HG03442 (cell line): ENCODE results near the gene STK32B.
"Not testable (repeated sequence)": the region's sequence is repeated elsewhere in the genome, so short reads cannot be mapped to it uniquely, and the experiment has no call there.

Experiments
- ATAC-seq: cut with Tn5 transposase; IDR thresholded peaks from one replicate; pipeline ENCODE4 v1.9.1; 2021; ENCODE audit warnings: mild to moderate bottlenecking, moderate library complexity; ENCODE audit not compliant: unreplicated experiment

The STK32B gene

DNA sequence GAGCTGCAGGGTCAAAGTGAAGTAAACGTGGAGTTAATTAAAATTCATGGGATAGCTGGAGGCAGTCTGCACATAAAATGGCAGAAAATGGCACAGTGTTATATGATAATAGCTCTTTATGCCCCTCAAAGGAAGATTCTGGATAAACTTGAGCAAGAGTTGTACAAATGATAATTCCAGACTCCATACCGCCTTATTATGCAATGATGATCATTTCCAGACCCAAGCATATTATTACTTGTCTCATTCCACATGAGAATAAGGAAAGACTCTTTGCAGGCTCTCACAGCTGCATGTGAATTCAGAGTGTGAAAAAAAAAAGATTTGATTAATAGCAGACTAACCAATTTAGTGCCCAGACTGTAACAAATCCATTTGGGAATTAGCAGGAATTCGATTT is 105.4 kb downstream of the STK32B start:
- ATAC-seq = no peak

- ATAC-seq = no peak
These were observed 106.8 kb downstream of the STK32B start for GRCh38 chr4:5157791-5158770.

DNA sequence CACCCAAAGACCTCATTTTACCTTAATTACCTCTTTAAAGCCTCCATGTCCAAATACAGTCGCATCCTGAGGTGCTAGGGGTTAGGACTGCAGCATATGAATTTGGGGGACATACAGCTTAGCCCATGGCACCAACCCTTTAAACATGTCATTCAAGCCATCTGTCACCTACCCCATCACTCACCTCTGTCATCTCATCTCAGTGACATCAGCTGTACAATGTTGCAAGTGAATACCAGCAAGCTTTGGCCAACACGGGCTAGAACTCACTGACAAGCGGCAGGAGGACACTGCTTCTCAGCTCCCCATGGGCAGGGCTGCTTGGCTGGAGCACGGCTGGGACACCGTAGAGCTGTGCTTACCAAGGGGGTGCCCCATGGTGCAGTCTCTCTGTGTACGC is 107.5 kb downstream of the STK32B start:
- ATAC-seq = no peak

DNA sequence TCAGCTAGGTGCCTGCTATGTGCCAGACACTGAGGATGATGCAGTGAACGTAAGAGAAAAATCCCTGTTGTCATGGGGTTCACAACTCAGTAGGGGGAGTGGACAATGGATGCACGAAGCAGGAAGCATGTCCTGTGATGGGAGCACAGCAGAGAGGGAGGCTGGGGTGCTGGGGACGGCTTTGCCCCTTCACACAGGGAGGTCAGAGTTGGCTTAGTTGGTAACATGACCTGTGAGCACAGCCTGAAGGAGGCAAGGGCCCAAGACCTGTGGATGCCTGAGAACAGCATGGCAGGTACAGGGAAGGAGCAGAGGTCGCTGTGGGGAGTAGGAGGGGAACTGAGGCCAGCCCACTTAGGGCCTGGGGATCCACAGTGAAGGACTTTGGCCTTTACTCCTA is 109.4 kb downstream of the STK32B start:
- no peak for ATAC-seq

DNA sequence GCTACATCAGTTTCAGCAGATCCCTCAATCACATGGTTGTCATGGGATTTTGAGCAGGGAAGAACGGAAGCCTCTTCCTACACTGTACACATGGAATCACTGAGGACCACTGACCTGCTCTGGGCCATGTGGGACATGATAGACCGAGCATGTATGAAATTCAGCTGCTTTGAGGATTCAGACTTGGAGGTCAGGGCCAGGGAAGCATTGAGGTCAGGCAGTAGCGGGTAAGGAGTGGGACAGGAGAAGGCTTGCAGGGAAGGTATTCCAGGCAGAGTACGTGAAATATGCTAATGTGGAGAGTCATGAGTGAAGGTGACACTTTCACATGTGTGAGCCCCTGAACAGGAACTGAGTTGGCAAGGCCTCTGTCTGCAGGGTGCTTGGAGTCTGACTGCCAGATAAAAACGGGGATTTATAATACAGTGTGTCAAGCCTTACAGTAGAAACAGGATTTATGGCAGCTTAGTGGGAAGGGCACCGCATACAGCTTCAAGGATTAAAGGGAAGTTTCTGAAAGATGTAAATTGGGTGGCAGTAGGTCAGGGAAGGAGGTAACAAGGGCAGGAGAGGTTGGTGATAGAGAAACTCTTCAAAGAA is 111.7 kb downstream of the STK32B start:
- ATAC-seq = no peak

GRCh38 chr4:5164221-5164912 is 113.1 kb downstream of the STK32B start:
- no peak for ATAC-seq

DNA sequence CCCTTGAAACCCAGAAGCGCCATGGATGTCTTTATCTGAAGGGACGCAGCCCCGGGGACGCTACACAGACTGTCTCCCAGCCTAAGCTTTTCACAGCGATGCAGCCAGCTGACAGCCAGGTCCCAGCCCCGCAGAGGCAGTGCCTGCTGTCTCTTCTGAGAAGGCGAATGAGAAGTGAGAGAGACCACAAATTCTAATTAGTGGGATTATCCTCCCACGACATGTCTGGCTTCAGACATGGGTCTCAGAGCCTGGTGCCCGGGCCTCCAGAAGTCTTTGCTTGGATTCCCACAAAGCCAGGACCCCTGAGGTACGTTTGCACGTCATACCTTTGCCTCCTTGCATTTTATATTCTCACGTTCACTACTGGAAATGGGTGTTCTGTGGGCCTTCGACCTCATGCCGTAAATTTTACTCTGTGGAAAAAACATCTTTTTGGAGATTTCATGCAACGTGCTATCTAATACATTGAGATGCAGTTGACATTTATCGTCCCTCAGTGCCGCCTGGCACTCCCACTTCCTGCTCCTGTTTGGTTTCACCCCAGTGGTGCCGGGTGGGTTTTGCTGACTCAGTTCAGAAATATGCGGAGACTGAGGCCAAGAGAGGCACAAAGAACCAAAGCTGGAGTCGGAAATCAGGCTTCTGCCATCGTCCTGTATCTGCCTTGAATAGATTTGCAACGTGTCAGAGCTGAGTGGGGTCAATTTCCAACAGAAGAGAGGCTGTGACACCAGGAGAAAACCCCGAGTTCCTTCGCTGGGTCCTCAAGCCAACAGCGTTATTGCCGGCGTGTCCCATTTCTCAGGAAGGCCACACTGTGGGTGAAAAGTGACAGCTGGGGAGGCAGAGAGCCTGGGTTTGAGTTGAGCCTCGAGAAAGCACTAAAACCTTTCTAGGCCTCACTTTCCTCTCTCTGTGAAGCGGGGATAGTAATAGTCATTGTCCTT is 114.4 kb downstream of the STK32B start:
- ATAC-seq = no peak

- ATAC-seq = no peak
These were observed 115.1 kb downstream of the STK32B start for GRCh38 chr4:5166377-5166776.

GRCh38 chr4:5168891-5169290 is 117.6 kb downstream of the STK32B start:
- ATAC-seq = no peak

DNA sequence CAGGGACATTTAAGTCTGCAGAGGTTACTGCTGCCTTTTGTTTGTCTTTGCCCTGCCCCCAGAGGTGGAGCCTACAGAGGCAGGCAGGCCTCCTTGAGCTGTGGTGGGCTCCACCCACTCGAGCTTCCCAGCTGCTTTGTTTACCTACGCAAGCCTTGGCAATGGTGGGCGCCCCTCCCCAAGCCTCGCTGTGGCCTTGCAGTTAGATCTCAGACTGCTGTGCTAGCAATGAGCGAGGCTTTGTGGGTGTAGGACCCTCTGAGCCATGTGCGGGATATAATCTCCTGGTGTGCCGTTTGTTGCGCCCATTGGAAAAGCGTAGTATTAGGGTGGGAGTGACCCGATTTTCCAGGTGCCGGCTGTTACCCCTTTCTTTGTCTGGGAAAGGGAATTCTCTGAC is 124.6 kb downstream of the STK32B start:
- ATAC-seq = not testable (repeated sequence)

DNA sequence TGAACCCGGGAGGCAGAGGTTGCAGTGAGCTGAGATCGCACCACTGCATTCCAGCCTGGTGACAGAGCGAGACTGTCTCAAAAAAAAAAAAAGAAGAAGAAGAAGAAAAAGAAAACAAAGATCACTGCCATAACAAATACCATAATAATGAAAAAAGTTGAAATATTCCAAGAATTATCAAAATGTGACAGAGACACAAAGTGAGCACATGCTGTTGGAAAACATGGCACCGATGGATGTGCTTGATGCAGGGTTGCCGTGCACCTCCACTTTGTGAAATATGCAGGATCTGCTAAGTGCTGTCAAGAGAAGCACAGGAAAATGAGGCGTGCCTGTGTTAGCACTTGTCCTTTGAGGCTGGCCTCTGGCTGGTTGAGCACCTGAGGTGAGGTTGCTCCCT is 133.3 kb downstream of the STK32B start:
- ATAC-seq = no peak

- ATAC-seq = no peak
These were observed 134.3 kb downstream of the STK32B start for GRCh38 chr4:5185551-5185950.

- no peak for ATAC-seq
These were observed 135.2 kb downstream of the STK32B start for GRCh38 chr4:5186271-5187064.

- no peak for ATAC-seq
These were observed 136.8 kb downstream of the STK32B start for GRCh38 chr4:5188130-5188529.

DNA sequence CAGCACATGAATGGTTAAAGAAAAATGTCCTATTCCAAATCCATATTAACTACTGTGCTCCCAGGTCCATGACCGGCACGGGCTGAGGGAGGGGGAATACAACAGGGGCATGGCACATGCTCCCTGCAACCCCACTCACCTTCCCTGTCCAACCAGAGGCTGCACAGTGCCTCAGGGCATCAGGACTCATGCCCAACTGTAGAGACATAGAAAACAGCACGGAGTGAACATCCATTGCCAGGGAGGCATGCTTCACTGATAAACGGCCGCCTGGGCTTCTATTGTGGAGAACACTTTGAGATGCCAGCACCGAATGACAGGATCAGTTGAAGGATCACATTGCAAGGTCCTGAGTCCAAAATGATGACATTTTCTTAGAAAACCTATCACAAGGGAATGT is 140.6 kb downstream of the STK32B start:
- ATAC-seq = no peak

DNA sequence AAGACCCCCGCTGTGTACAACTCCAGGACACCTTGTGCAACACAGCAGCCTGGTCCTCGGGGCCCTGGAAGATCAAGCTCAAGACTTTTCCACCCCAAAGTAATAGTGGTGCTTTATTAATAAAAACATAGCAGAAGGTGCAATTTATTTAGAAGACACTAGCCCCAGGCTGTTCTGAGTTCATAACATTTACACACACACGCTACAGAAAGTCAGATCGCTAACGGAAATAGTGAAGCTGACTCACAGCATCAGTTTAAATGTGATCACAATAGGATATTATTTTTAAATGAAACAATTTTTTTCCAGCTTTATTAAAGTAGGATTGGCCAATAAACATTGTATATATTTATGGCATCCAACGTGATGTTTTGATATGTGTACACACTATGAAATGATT is 141.0 kb downstream of the STK32B start:
- ATAC-seq = no peak

- ATAC-seq = no peak
These were observed 141.4 kb downstream of the STK32B start for GRCh38 chr4:5192678-5193077.

- no peak for ATAC-seq
These were observed 147.6 kb downstream of the STK32B start for GRCh38 chr4:5198656-5199541.

DNA sequence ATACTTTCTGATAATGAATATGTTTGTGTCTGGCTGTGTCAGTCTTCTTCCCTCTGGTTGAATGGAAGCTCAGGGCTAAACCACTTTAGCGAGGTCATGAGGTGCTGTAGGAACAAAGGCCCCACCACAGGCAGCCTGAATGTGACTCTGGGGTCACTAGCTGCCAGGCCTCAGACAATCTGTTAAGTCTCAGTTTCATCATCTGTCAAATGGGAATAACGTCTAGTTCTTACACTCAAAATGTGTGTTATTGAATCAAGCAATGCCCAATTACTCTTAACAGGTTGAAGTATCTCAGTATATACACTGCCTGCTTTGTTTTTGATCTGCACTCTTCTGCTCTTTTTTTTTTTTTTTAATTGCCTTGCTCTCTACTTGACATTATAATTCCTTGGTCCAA is 148.6 kb downstream of the STK32B start:
- ATAC-seq = no peak
